GM18867 (cell line): ENCODE measurements around the gene ANKRD42.
"Not testable (repeated sequence)": the region's sequence is repeated elsewhere in the genome, so short reads cannot be mapped to it uniquely, and the experiment has no call there.

Experiments used
- ATAC-seq: cut with Tn5 transposase; IDR thresholded peaks from one replicate; pipeline ENCODE4 v1.9.1; 2021; ENCODE audit warnings: mild to moderate bottlenecking, moderate library complexity; ENCODE audit not compliant: unreplicated experiment

The ANKRD42 gene

GRCh38 chr11:83172551-83172950, 21.0 kb upstream of the ANKRD42 start:
- no peak for ATAC-seq

- ATAC-seq: peak; percentile 56
These were observed 19.5 kb upstream of the ANKRD42 start for GRCh38 chr11:83174008-83174407.

- ATAC-seq: no peak
These were observed 17.7 kb upstream of the ANKRD42 start for GRCh38 chr11:83175815-83176214.

GRCh38 chr11:83181815-83182214, 11.7 kb upstream of the ANKRD42 start:
- ATAC-seq: no peak

GRCh38 chr11:83185767-83186166, 7.7 kb upstream of the ANKRD42 start:
- ATAC-seq: no peak

- no peak for ATAC-seq
These were observed 6.0 kb upstream of the ANKRD42 start for GRCh38 chr11:83187465-83187864.

GRCh38 chr11:83191491-83191890, 2.0 kb upstream of the ANKRD42 start:
- ATAC-seq: no peak

- no peak for ATAC-seq
These were observed 1.5 kb upstream of the ANKRD42 start for GRCh38 chr11:83191986-83192385.

GRCh38 chr11:83192606-83193245, 786 bp upstream of the ANKRD42 start:
- no peak for ATAC-seq

- peak; percentile 60 for ATAC-seq
These were observed 1.0 kb downstream of the ANKRD42 start for GRCh38 chr11:83194281-83195142.

- ATAC-seq: no peak
These were observed 1.6 kb downstream of the ANKRD42 start for GRCh38 chr11:83195143-83195466.

- ATAC-seq: no peak
These were observed 2.1 kb downstream of the ANKRD42 start for GRCh38 chr11:83195649-83196048.

- ATAC-seq: no peak
These were observed 6.5 kb downstream of the ANKRD42 start for GRCh38 chr11:83200035-83200434.

- ATAC-seq: no peak
These were observed 12.2 kb downstream of the ANKRD42 start for GRCh38 chr11:83205608-83206185.

- ATAC-seq: no peak
These were observed 12.7 kb downstream of the ANKRD42 start for GRCh38 chr11:83206221-83206620.

- not testable (repeated sequence) for ATAC-seq
These were observed 13.4 kb downstream of the ANKRD42 start for GRCh38 chr11:83206771-83207382.

- ATAC-seq: no peak
These were observed 25.6 kb downstream of the ANKRD42 start for GRCh38 chr11:83219095-83219494.

- no peak for ATAC-seq
These were observed 26.7 kb downstream of the ANKRD42 start for GRCh38 chr11:83220260-83220659.

GRCh38 chr11:83221694-83222093, 28.2 kb downstream of the ANKRD42 start:
- no peak for ATAC-seq

GRCh38 chr11:83222499-83222898, 29.0 kb downstream of the ANKRD42 start:
- no peak for ATAC-seq

- ATAC-seq: no peak
These were observed 29.9 kb downstream of the ANKRD42 start for GRCh38 chr11:83223457-83223856.

- ATAC-seq: no peak
These were observed 42.3 kb downstream of the ANKRD42 start for GRCh38 chr11:83235825-83236224.
